NCI-H1694 treated with DMSO at 0.1 percent for 48 hours (cell line): ENCODE data around the gene FRAS1.
"Not testable (repeated sequence)": the region's sequence is repeated elsewhere in the genome, so short reads cannot be mapped to it uniquely, and the experiment has no call there.

ENCODE experiments used
- DNase-seq: peaks from one replicate; lab custom pipeline; 2025; lab: John Stamatoyannopoulos, UW

Gene FRAS1, protein sequence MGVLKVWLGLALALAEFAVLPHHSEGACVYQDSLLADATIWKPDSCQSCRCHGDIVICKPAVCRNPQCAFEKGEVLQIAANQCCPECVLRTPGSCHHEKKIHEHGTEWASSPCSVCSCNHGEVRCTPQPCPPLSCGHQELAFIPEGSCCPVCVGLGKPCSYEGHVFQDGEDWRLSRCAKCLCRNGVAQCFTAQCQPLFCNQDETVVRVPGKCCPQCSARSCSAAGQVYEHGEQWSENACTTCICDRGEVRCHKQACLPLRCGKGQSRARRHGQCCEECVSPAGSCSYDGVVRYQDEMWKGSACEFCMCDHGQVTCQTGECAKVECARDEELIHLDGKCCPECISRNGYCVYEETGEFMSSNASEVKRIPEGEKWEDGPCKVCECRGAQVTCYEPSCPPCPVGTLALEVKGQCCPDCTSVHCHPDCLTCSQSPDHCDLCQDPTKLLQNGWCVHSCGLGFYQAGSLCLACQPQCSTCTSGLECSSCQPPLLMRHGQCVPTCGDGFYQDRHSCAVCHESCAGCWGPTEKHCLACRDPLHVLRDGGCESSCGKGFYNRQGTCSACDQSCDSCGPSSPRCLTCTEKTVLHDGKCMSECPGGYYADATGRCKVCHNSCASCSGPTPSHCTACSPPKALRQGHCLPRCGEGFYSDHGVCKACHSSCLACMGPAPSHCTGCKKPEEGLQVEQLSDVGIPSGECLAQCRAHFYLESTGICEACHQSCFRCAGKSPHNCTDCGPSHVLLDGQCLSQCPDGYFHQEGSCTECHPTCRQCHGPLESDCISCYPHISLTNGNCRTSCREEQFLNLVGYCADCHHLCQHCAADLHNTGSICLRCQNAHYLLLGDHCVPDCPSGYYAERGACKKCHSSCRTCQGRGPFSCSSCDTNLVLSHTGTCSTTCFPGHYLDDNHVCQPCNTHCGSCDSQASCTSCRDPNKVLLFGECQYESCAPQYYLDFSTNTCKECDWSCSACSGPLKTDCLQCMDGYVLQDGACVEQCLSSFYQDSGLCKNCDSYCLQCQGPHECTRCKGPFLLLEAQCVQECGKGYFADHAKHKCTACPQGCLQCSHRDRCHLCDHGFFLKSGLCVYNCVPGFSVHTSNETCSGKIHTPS (N-terminal part only)

DNA sequence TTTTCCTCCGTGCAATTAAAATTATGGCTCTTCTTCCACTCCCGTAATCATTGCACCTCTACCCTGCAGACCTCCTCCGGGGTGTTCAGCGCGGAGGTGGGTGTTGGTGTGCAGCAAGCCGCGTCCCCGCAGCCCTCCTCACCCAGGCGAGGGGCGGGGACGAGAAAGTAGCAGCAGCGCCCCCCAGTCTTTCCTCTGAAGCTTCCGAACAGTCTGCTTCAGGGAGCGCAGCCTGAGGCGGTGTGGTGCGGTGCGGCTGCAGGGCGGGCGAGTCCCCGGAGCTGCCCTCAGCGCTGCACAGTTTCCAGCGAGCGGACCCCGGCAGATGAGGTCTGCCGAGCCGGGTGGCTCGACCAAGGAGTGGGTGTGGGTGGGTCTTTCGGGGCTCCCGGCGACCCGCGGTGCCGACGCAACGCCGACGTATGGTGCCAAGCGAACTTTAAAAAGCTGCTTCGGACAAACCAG, at the start of gene FRAS1:
FRAS1 (plus strand) TSS at position 189 of the 465 bp plus-strand sequence. CDS start 687 bp downstream, outside the sequence.
- DNase-seq: peak; percentile 87

- DNase-seq: not testable (repeated sequence)
These were observed 46.1 kb upstream of the FRAS1 start for GRCh38 chr4:78011003-78011402.

- DNase-seq: no peak
These were observed 41.9 kb upstream of the FRAS1 start for GRCh38 chr4:78014889-78015886.

- no peak for DNase-seq
These were observed 38.7 kb upstream of the FRAS1 start for GRCh38 chr4:78018271-78019049.

- DNase-seq: no peak
These were observed 37.7 kb upstream of the FRAS1 start for GRCh38 chr4:78019414-78019813.

DNA sequence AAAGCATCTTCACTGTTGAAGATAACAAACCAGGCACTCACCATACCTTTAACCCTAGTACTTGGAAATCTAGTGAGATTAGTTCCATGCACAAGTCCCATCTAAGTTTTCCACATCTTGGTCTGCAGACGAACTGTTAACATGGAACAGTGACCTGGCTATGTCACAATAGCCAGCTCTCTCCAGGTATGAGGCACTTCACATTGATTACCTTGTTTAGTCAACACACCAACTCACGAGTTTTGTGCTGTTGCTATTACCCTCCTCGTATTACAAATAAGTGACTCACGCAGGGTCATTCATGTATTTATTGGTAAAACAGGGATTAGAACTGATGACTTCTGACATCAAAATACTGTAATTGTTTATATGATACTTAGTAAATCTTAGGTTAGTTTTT, 36.4 kb upstream of the FRAS1 start:
- no peak for DNase-seq

DNA sequence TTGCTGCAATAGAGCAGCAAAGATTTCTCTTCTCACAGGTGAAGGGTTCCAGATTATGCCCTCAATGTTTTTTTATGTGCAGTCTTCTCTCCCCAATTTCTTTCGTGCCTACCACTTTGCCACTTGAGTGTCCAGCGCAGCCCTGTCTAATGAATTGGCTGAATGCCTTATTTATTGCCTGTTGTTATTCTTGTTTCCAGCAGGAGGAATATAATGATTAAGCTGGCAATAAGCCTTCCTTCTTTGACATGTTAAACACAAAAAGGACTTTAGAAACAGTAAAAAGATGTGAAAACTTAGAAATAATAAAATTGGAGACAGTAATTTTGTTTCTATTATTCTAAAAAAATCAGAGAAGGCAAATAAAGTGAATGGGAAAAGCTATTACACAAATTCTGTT, 34.6 kb upstream of the FRAS1 start:
- no peak for DNase-seq

DNA sequence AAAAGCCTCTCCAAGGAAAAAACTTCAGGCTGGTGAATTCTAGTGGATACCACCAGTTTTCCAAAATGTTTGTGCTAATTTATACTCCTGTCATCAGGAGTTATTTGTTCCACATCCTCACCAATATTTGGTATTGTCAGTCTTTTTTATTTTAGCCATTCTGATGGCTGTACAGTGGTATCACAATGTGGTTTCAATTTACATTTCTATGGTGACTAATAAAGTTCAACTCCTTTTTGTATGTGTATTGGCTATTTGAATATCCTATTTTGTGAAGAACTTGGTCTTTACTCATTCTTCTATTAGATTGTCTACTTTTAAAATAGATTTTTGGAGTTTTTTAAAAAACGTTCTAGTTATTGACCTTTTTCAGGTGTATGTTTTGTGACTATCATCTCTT, 33.0 kb upstream of the FRAS1 start:
- DNase-seq: no peak

DNA sequence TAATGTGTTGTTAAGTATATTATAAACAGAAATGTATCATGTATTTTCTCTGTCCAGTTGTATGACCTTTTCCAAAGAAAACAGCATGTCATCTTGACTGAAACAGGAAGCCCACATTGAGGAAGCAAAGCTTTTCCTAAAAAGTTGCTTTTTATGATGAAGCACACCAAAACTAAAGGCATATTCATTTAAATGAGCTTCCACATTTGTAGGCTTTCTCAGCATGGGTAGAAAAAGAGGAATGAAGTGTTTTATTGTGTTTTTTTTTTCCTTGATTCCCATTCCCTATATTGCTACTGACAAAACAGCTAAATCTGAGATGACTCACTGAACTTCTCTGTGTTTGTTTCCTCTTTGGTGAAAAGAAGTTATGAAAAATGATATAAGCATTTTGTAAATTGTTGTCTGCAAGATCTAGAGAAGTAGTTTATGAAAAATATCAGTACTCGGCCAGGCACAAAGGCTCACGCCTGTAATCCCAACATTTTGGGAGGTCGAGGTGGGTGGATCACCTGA, 32.5 kb upstream of the FRAS1 start:
- DNase-seq: no peak

- no peak for DNase-seq
These were observed 25.6 kb upstream of the FRAS1 start for GRCh38 chr4:78031417-78031950.

GRCh38 chr4:78032446-78032845, 24.7 kb upstream of the FRAS1 start:
- no peak for DNase-seq

- DNase-seq: no peak
These were observed 24.2 kb upstream of the FRAS1 start for GRCh38 chr4:78032929-78033328.

DNA sequence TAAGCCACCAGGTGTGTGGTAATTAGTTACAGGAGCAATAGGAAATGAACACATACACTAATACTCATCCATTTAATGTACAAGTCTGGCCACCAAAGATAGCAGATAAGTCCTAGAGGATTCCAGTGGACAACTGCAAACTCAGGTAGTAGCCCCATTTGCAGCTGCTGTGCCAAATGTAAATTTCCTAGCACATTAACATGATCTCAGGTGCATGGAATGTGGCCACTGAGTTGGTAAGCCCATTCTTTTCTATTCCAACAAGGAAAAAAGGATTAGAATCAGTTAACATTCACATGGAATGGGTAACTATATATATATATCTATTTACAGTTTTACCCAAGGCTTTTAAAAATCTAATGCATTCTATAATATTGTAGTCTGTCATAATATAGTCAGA, 23.3 kb upstream of the FRAS1 start:
- no peak for DNase-seq

- DNase-seq: no peak
These were observed 18.4 kb upstream of the FRAS1 start for GRCh38 chr4:78038704-78039103.

- DNase-seq: no peak
These were observed 17.4 kb upstream of the FRAS1 start for GRCh38 chr4:78039678-78040077.

GRCh38 chr4:78040431-78040830, 16.7 kb upstream of the FRAS1 start:
- no peak for DNase-seq

DNA sequence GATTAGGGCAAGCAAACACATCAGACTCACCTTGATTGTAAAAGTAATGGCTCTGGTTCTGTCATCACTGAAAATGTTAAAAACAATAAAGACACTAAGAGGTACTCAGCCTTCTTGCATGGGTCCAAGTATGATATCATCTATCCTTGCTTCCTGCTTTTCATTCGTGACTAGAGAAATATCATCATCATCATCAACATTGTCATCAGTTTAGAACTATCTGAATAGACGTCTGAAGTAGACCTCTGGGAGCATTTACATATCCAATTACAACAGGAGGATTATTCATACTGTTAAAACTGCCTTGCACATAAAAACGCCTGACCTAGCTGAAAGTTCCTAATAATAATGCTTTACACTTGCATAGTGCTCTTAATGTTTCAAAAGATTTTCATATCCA, 9.8 kb upstream of the FRAS1 start:
- DNase-seq: no peak

DNA sequence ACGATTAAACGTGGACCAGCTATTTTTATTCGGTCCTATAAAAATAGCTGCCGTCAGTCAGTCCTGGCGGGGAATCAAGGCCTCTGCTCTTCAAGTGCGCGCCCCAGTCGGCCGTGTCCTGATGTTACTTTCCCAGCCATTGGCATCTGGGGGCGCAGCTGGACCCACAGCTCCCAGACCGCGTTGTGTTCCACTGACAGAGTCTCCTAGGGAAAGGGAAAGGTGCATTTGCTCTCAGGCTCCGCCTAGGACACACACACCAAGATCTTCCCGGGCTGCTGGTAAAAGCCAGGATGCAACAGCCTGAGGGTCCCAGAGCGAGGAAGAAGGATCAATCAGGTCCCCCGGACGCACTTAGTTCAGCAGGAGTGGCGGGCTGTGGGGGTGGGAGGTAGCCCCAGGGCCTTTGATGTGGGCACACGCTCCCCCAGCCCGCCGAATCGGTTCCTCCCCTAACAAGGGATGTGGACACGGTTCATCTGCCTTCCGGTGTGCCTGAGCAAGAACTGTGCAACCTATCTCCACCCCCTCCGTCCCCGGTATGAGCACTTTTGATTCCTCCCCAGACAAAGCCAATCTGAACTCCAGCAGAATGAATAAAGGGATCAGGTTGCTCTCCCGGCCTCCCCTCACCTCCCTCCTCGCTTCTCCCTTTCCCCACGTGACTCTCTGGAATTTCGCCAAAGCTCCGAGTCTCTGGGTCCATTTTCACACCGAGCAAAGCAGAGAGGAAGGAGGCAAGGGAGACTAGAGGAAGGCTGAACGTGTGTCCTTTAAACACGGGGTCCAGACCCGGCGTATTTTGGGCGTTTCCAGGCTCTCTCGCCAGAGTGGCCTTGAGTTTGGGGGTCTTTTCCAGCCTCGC, 626 bp upstream of the FRAS1 start:
- DNase-seq: peak; percentile 87
